Neural cell (in vitro differentiated cells): Measurements from ENCODE around the gene POLK. TPM values are rescaled to one million over a fixed set of nuclear protein-coding genes. Genes with fewer than 3 reads are reported as not detected.

ENCODE experiments used
- H2AFZ ChIP-seq: fragments of 200-600, 300-800 bp; sonication (generic), shearing (Covaris generic); 2 replicates; pipeline ENCODE4 v1.6.0; 2014; ENCODE audit warnings: low read depth, mild to moderate bottlenecking, antibody characterized with exemption, low read length, moderate library complexity
- H3F3A ChIP-seq: fragments of 200-600 bp; shearing (Covaris generic); 2 replicates; pipeline ENCODE4 v1.6.1; 2016; ENCODE audit warnings: mild to moderate bottlenecking, moderate library complexity, mixed read lengths, antibody characterized with exemption, low read length; ENCODE audit not compliant: insufficient read depth, poor library complexity, severe bottlenecking
- H3K27ac ChIP-seq: fragments of 200-600, 300-800 bp; sonication (generic), shearing (Covaris generic); 2 replicates; pipeline ENCODE4 v1.5.1; 2014; ENCODE audit warnings: mild to moderate bottlenecking, low read length, moderate library complexity
- H3K27me3 ChIP-seq: fragments of 300-800, 200-600 bp; sonication (generic), shearing (Covaris generic); 2 replicates; pipeline ENCODE4 v1.6.0; 2014; ENCODE audit warnings: mild to moderate bottlenecking, low read depth, low read length, moderate library complexity; ENCODE audit not compliant: insufficient read depth
- H3K36me3 ChIP-seq: fragments of 300-800, 200-600 bp; sonication (generic), shearing (Covaris generic); 2 replicates; pipeline ENCODE4 v1.5.1; 2014; ENCODE audit warnings: mild to moderate bottlenecking, antibody characterized with exemption, low read length, moderate library complexity; ENCODE audit not compliant: insufficient read depth
- H3K4me2 ChIP-seq: fragments of 300-800, 200-600 bp; sonication (generic), shearing (Covaris generic); 2 replicates; pipeline ENCODE4 v1.6.0; 2014; ENCODE audit warnings: mild to moderate bottlenecking, low read length
- H3K4me3 ChIP-seq: fragments of 300-800, 200-600 bp; sonication (generic), shearing (Covaris generic); 2 replicates; pipeline ENCODE4 v1.5.1; 2014; ENCODE audit warnings: mild to moderate bottlenecking, low read length, moderate library complexity
- H3K79me2 ChIP-seq: fragments of 200-600 bp; shearing (Covaris generic); replicated peaks from 2 replicates; pipeline ENCODE4 v1.6.0; 2014; ENCODE audit warnings: mild to moderate bottlenecking, low read length, moderate library complexity; ENCODE audit not compliant: insufficient read depth
- H3K9ac ChIP-seq: fragments of 300-800, 200-600 bp; sonication (generic), shearing (Covaris generic); 2 replicates; pipeline ENCODE4 v1.6.1; 2016; ENCODE audit warnings: mild to moderate bottlenecking, low read length, mixed read lengths
- H3K9me2 ChIP-seq: fragments of 200-600 bp; shearing (Covaris generic); 2 replicates; pipeline ENCODE4 v1.6.1; 2016; ENCODE audit warnings: mild to moderate bottlenecking, low read length, mixed read lengths; ENCODE audit not compliant: insufficient read depth
- H3K9me3 ChIP-seq: fragments of 200-600, 300-800 bp; sonication (generic), shearing (Covaris generic); 2 replicates; pipeline ENCODE4 v1.6.1; 2016; ENCODE audit warnings: mild to moderate bottlenecking, mixed run types, low read length, moderate library complexity, mixed read lengths
- H4K20me1 ChIP-seq: fragments of 200-600 bp; shearing (Covaris generic); 2 replicates; pipeline ENCODE4 v1.6.1; 2016; ENCODE audit warnings: mild to moderate bottlenecking, mixed run types; ENCODE audit not compliant: insufficient read depth
- CTCF ChIP-seq: fragments of 450-650 bp; IDR thresholded peaks from 2 replicates; pipeline ENCODE4 v1.5.1; 2014; ENCODE audit warnings: antibody characterized with exemption, mild to moderate bottlenecking, moderate library complexity; ENCODE audit not compliant: poor library complexity, severe bottlenecking
- EP300 ChIP-seq: fragments of 450-650 bp; conservative IDR thresholded peaks from 2 replicates; pipeline ENCODE4 v1.6.1; 2014; ENCODE audit warnings: antibody characterized with exemption, mild to moderate bottlenecking, moderate library complexity; ENCODE audit not compliant: poor library complexity, severe bottlenecking
- EZH2 ChIP-seq: fragments of 200-600, 300-800 bp; shearing (Covaris generic), sonication (generic); IDR thresholded peaks from 2 replicates; pipeline ENCODE4 v1.6.1; 2014; ENCODE audit warnings: antibody characterized with exemption, low read length, borderline replicate concordance, mild to moderate bottlenecking; ENCODE audit not compliant: insufficient read depth, poor library complexity, severe bottlenecking
- MXI1 ChIP-seq: fragments of 450-650 bp; conservative IDR thresholded peaks from 2 replicates; pipeline ENCODE4 v1.6.1; 2014; ENCODE audit warnings: antibody characterized with exemption, mild to moderate bottlenecking; ENCODE audit not compliant: poor library complexity, severe bottlenecking
- POLR2AphosphoS5 ChIP-seq: IDR thresholded peaks from 2 replicates; pipeline ENCODE4 v1.6.1; 2012
- RAD21 ChIP-seq: fragments of 450-650 bp; conservative IDR thresholded peaks from 2 replicates; pipeline ENCODE4 v1.6.1; 2014; ENCODE audit warnings: antibody characterized with exemption, mild to moderate bottlenecking, moderate library complexity
- REST ChIP-seq: IDR thresholded peaks from 2 replicates; pipeline ENCODE4 v1.6.1; 2012; ENCODE audit warnings: borderline replicate concordance
- SMC3 ChIP-seq: fragments of 450-650 bp; conservative IDR thresholded peaks from 2 replicates; pipeline ENCODE4 v1.6.1; 2014; ENCODE audit warnings: antibody characterized with exemption, mild to moderate bottlenecking, moderate library complexity; ENCODE audit not compliant: poor library complexity
- TAF1 ChIP-seq: IDR thresholded peaks from 2 replicates; pipeline ENCODE4 v1.6.1; 2012; ENCODE audit warnings: low read depth
- polyA plus RNA-seq: library from polyadenylated mRNA; depleted of rRNA; stranded (reverse); fragments of >200 nt; gene quantifications from 2 replicates; pipeline ENCODE4 v1.2.3, GENCODE V29; 2014

The POLK gene
- polyA plus RNA-seq, 1 donor from 2014 or later = 36.4 TPM

GRCh38 chr5:75524071-75524470 lies 12.4 kb downstream of the POLK start:
- Histone ChIP-seq H3K9ac (no peak overlapping the region), H2AFZ (no peak overlapping the region), H4K20me1 (no peaks in the 10 kb centered on the region), H3K36me3 (no peaks in the 10 kb centered on the region), H3F3A (no peaks in the 10 kb centered on the region), H3K27ac (no peak overlapping the region), H3K4me3 (no peak overlapping the region), H3K27me3 (no peaks in the 10 kb centered on the region), H3K9me3 (peaks cover 6% of the 10 kb centered on the region), H3K9me2 (no peaks in the 10 kb centered on the region), H3K79me2 (peaks cover 38% of the 10 kb centered on the region), H3K4me2 (no peak overlapping the region)
- TF ChIP-seq CTCF (no peak), RAD21 (no peak), EZH2 (no peak), POLR2AphosphoS5 (no peak), REST (no peak), MXI1 (no peak), SMC3 (no peak), TAF1 (no peak), EP300 (no peak)

GRCh38 chr5:75524591-75524990 lies 12.9 kb downstream of the POLK start:
- H3K9me2 ChIP-seq = no peaks in the 10 kb centered on the region
- no peak overlapping the region for H3K27ac ChIP-seq
- no peak overlapping the region for H3K4me3 ChIP-seq
- H3F3A ChIP-seq = no peaks in the 10 kb centered on the region
- H3K9me3 ChIP-seq = peaks cover 6% of the 10 kb centered on the region
- H3K9ac ChIP-seq = no peak overlapping the region
- H3K27me3 ChIP-seq = no peaks in the 10 kb centered on the region
- H3K36me3 ChIP-seq = no peaks in the 10 kb centered on the region
- no peaks in the 10 kb centered on the region for H4K20me1 ChIP-seq
- H3K79me2 ChIP-seq = peaks cover 38% of the 10 kb centered on the region
- TF ChIP-seq CTCF (no peak), REST (no peak), EP300 (no peak), TAF1 (no peak), EZH2 (no peak), SMC3 (no peak)
- H3K4me2 ChIP-seq = no peak overlapping the region
- H2AFZ ChIP-seq = no peak overlapping the region
